Keratinocyte (primary cell): Measurements from ENCODE around the gene RGL1. TPM values are rescaled to one million over a fixed set of nuclear protein-coding genes. Genes with fewer than 3 reads are reported as not detected.
A peak's percentile ranks its signal among the peaks of the same experiment; 100 is the strongest.

Experiments
- DNase-seq: peaks from one replicate; pipeline ENCODE4 v3.0.0-alpha.2; 2011; ENCODE audit warnings: low read depth, missing footprints, low spot score
- FAIRE-seq: peaks from 2 replicates; lab custom pipeline; 2011; peaks lifted over from hg19 to GRCh38; lab: Jason Lieb, UNC
- H2AFZ ChIP-seq: 2 replicates; pipeline ENCODE4 v1.6.0; 2012; ENCODE audit warnings: low read length, control low read depth, inconsistent platforms; ENCODE audit not compliant: control insufficient read depth
- H3K27ac ChIP-seq: 2 replicates; pipeline ENCODE4 v1.5.1; 2011; ENCODE audit warnings: low read length; ENCODE audit not compliant: control insufficient read depth, insufficient read depth
- H3K27me3 ChIP-seq: 3 replicates; pipeline ENCODE4 v1.6.0; 2011; ENCODE audit warnings: low read length; ENCODE audit not compliant: control insufficient read depth, insufficient read depth; ENCODE audit errors: extremely low read depth
- H3K36me3 ChIP-seq, 2 experiments: 2 replicates in 1 of 2; 3 replicates in 1 of 2; pipeline ENCODE4 v1.5.1; 2011; ENCODE audit warnings: low read length in 2 of 2, mild to moderate bottlenecking in 1 of 2; ENCODE audit not compliant: control insufficient read depth in 2 of 2, insufficient read depth in 2 of 2; ENCODE audit errors: extremely low read depth in 1 of 2
- H3K4me1 ChIP-seq: 3 replicates; pipeline ENCODE4 v1.5.1; 2011; ENCODE audit warnings: low read length; ENCODE audit not compliant: control insufficient read depth, insufficient read depth; ENCODE audit errors: extremely low read depth
- H3K4me2 ChIP-seq: 3 replicates; pipeline ENCODE4 v1.6.0; 2011; ENCODE audit warnings: low read depth, low read length; ENCODE audit not compliant: control insufficient read depth, insufficient read depth; ENCODE audit errors: extremely low read depth
- H3K4me3 ChIP-seq, 3 experiments: fragments of 200-600 bp in 1 of 3; sonication (generic) in 1 of 3; 2 replicates in 2 of 3; 3 replicates in 1 of 3; pipeline ENCODE4 v1.5.1; 2011 to 2016; ENCODE audit warnings: low read length in 3 of 3, mild to moderate bottlenecking in 3 of 3, control low read depth in 2 of 3, inconsistent platforms in 1 of 3, low read depth in 1 of 3, mixed read lengths in 1 of 3, mixed run types in 1 of 3, moderate library complexity in 1 of 3; ENCODE audit not compliant: control insufficient read depth in 2 of 3, insufficient read depth in 2 of 3; ENCODE audit errors: extremely low read depth in 1 of 3
- H3K79me2 ChIP-seq: 2 replicates; pipeline ENCODE4 v1.6.0; 2012; ENCODE audit warnings: low read length; ENCODE audit not compliant: control insufficient read depth, insufficient read depth
- H3K9ac ChIP-seq: 3 replicates; pipeline ENCODE4 v1.6.0; 2011; ENCODE audit warnings: low read length; ENCODE audit not compliant: control insufficient read depth, insufficient read depth; ENCODE audit errors: extremely low read depth
- H3K9me1 ChIP-seq: 3 replicates; pipeline ENCODE4 v1.6.0; 2011; ENCODE audit warnings: low read length; ENCODE audit not compliant: control insufficient read depth, insufficient read depth; ENCODE audit errors: extremely low read depth
- H3K9me3 ChIP-seq: 2 replicates; pipeline ENCODE4 v1.5.1; 2012; ENCODE audit warnings: low read depth, low read length; ENCODE audit not compliant: control insufficient read depth
- H4K20me1 ChIP-seq: 3 replicates; pipeline ENCODE4 v1.6.0; 2011; ENCODE audit warnings: low read length; ENCODE audit not compliant: control insufficient read depth, insufficient read depth; ENCODE audit errors: extremely low read depth
- CTCF ChIP-seq, 3 experiments: IDR thresholded peaks in 1 of 3; conservative IDR thresholded peaks in 1 of 3; optimal IDR thresholded peaks in 1 of 3; 2 replicates in 2 of 3; 3 replicates in 1 of 3; pipeline versions ENCODE3 to v1.5.1; 2011; ENCODE audit warnings: low read length in 3 of 3, mild to moderate bottlenecking in 3 of 3, moderate library complexity in 2 of 3, control low read depth in 1 of 3, inconsistent platforms in 1 of 3; ENCODE audit not compliant: insufficient read depth in 2 of 3; ENCODE audit errors: extremely low read depth in 1 of 3
- EZH2 ChIP-seq: IDR thresholded peaks from one replicate; pipeline ENCODE4 v1.6.1; 2012; ENCODE audit warnings: inconsistent platforms, mild to moderate bottlenecking, low read length, moderate library complexity
- dilution Hi-C: fragments of 300-500 bp; cut with MboI; formaldehyde crosslinking; loops from one replicate; pipeline ENCODE4 v1.7.0; 2020; ENCODE audit warnings: low sequenced_read_pairs; ENCODE audit not compliant: extremely low pct_ligation_motif_present
- polyA plus RNA-seq, 5 experiments: library from polyadenylated mRNA; depleted of rRNA in 3 of 5; stranded (reverse) in 3 of 5; stranded (forward) in 1 of 5; unstranded in 1 of 5; fragments of >200 nt; gene quantifications; 1 replicate in 1 of 5; 2 replicates in 3 of 5; 3 replicates in 1 of 5; pipeline versions ENCODE4 v1.2.1 to v1.2.3, GENCODE V29; 2011 to 2012; ENCODE audit warnings: missing spikeins in 2 of 5, low read depth in 1 of 5, low replicate concordance in 1 of 5

Gene RGL1
- polyA plus RNA-seq, 1 donor (not counting 4 experiments of a cell fraction or from before 2014, with no cell fraction given), result 1.2 TPM

- Histone ChIP-seq H3K4me2 (no peak overlapping the region), H3K9me3 (no peaks in the 10 kb centered on the region), H3K4me3 (no peak overlapping the region), H2AFZ (no peak overlapping the region), H3K27me3 (peaks cover 4% of the 10 kb centered on the region), H3K4me1 (no peaks in the 10 kb centered on the region), H3K9ac (no peak overlapping the region), H3K9me1 (no peaks in the 10 kb centered on the region), H4K20me1 (no peaks in the 10 kb centered on the region), H3K36me3 (no peaks in the 10 kb centered on the region), H3K27ac (no peak overlapping the region), H3K79me2 (no peaks in the 10 kb centered on the region)
- TF ChIP-seq CTCF (optimal IDR thresholded peaks at IDR 0.05 in 1 of 3, IDR thresholded peaks at IDR 0.05 in 1 of 3, conservative IDR thresholded peaks at IDR 0.05 in 1 of 3; ENCODE audit: extremely low read depth in 1 of 3, insufficient read depth in 2 of 3, low read length in 3 of 3) (no peak), EZH2 (no peak)
- no peak for FAIRE-seq
- dilution Hi-C loops, result no loop called here
- DNase-seq, result no peak
These were observed 136.1 kb downstream of the RGL1 start for GRCh38 chr1:183941001-183941400.

GRCh38 chr1:183942933-183943693, 138.2 kb downstream of the RGL1 start:
- no peaks in the 10 kb centered on the region for H3K79me2 ChIP-seq
- H3K9me3 ChIP-seq, result no peaks in the 10 kb centered on the region
- dilution Hi-C loops, result no loop called here
- H3K27me3 ChIP-seq, result peaks cover 4% of the 10 kb centered on the region
- no peak overlapping the region for H3K4me3 ChIP-seq
- DNase-seq (no peak), FAIRE-seq (peak; percentile 23)
- H3K9me1 ChIP-seq, result no peaks in the 10 kb centered on the region
- no peak overlapping the region for H3K27ac ChIP-seq
- H3K4me2 ChIP-seq, result no peak overlapping the region
- no peak overlapping the region for H2AFZ ChIP-seq
- no peaks in the 10 kb centered on the region for H4K20me1 ChIP-seq
- no peak for TF ChIP-seq EZH2
- peak in 1 of 3 experiments; percentile 12 for TF ChIP-seq CTCF (optimal IDR thresholded peaks at IDR 0.05 in 1 of 3, IDR thresholded peaks at IDR 0.05 in 1 of 3, conservative IDR thresholded peaks at IDR 0.05 in 1 of 3; ENCODE audit: extremely low read depth in 1 of 3, insufficient read depth in 2 of 3, low read length in 3 of 3)
- H3K36me3 ChIP-seq, result no peaks in the 10 kb centered on the region
- no peaks in the 10 kb centered on the region for H3K4me1 ChIP-seq
- no peak overlapping the region for H3K9ac ChIP-seq
